Esophagus muscularis mucosa (tissue), 4 donors: ENCODE results near the gene TBCD. TPM values are rescaled to one million over a fixed set of nuclear protein-coding genes. Genes with fewer than 3 reads are reported as not detected.

Experiments
- DNase-seq: peaks from one replicate; pipeline ENCODE4 v3.0.0-alpha.2; 2017; ENCODE audit errors: extremely low spot score
- H3K27ac ChIP-seq, 4 donors: fragments of 200-600 bp; sonication (generic); replicated peaks in 1 of 4; 1 replicate in 3 of 4; 2 replicates in 1 of 4; pipeline ENCODE4 v1.5.1; 2016 to 2019; ENCODE audit warnings: mild to moderate bottlenecking in 1 of 4
- H3K27me3 ChIP-seq, 4 donors: fragments of 200-600 bp; sonication (generic); one replicate each; pipeline versions ENCODE4 v1.5.1 to v1.6.0; 2016 to 2019
- H3K36me3 ChIP-seq, 4 donors: fragments of 200-600 bp; sonication (generic); one replicate each; pipeline ENCODE4 v1.5.1; 2016 to 2019
- H3K4me1 ChIP-seq, 4 donors: fragments of 200-600 bp; sonication (generic); one replicate each; pipeline ENCODE4 v1.5.1; 2016 to 2019
- H3K4me3 ChIP-seq, 4 donors: fragments of 200-600 bp; sonication (generic); 1 replicate in 2 of 4; 2 replicates in 2 of 4; pipeline ENCODE4 v1.5.1; 2016 to 2019; ENCODE audit warnings: mild to moderate bottlenecking in 4 of 4, moderate library complexity in 1 of 4
- H3K9me3 ChIP-seq, 4 donors: fragments of 200-600 bp; sonication (generic); 1 replicate in 3 of 4; 2 replicates in 1 of 4; pipeline ENCODE4 v1.5.1; 2016 to 2019
- CTCF ChIP-seq, 3 experiments: fragments of 200-600 bp in 2 of 3; fragments of 450-650 bp in 1 of 3; sonication (generic) in 2 of 3; IDR thresholded peaks; one replicate each; pipeline ENCODE4 v1.5.1; 2017 to 2019; ENCODE audit warnings: antibody characterized with exemption in 3 of 3, mild to moderate bottlenecking in 2 of 3, moderate library complexity in 1 of 3
- EP300 ChIP-seq: sonication (generic); formaldehyde crosslinking; IDR thresholded peaks from one replicate; pipeline ENCODE4 v1.6.1; 2017; ENCODE audit warnings: antibody characterized with exemption
- POLR2A ChIP-seq: fragments of 450-650 bp; IDR thresholded peaks from one replicate; pipeline ENCODE4 v1.6.1; 2017; ENCODE audit warnings: antibody characterized with exemption, moderate library complexity, mild to moderate bottlenecking, low read depth
- POLR2AphosphoS5 ChIP-seq, 2 donors: sonication (generic); formaldehyde crosslinking; IDR thresholded peaks; one replicate each; pipeline ENCODE4 v1.6.1; 2017; ENCODE audit warnings: antibody characterized with exemption in 2 of 2
- WGBS: methylation state at CpG from one replicate; pipeline ENCODE4 v1.1.5; 2018; 5-methylcytosine and 5-hydroxymethylcytosine counted together
- intact Hi-C: fragments of 100-400 bp; cut with DNase I; formaldehyde crosslinking; loops from one replicate; pipeline ENCODE4 v1.15.1; 2023
- total RNA-seq, 4 donors: library from RNA; depleted of rRNA; stranded (reverse); fragments of >200 nt; gene quantifications; one replicate each; pipeline versions ENCODE4 v1.1.0 to v1.2.1, GENCODE V29; 2016

TBCD gene
- total RNA-seq, 4 donors from 2014 or later = 38.1 to 56.7 (median 53.6) TPM

- Histone ChIP-seq H3K4me1 (peaks cover 5 to 16% (median 13%) of the 10 kb centered on the region in 4 donors), H3K4me3 (no peak overlapping the region), H3K27me3 (no peaks in the 10 kb centered on the region), H3K9me3 (no peaks in the 10 kb centered on the region), H3K36me3 (peaks cover 0 to 14% (median 4%) of the 10 kb centered on the region in 4 donors), H3K27ac (no peak overlapping the region)
- no peak for DNase-seq
- 86% methylated on average over 14 of the region's 16 CpGs for WGBS
- TF ChIP-seq POLR2A (no peak), POLR2AphosphoS5 (IDR thresholded peaks at IDR 0.05) (no peak), EP300 (no peak), CTCF (IDR thresholded peaks at IDR 0.05) (no peak)
- intact Hi-C loops = no loop called here
These were observed 90.2 kb downstream of the TBCD start for GRCh38 chr17:82841921-82842596.

GRCh38 chr17:82843904-82844680 lies 92.2 kb downstream of the TBCD start:
- no peak for DNase-seq
- no peaks in the 10 kb centered on the region for H3K9me3 ChIP-seq
- peaks cover 3 to 10% (median 4%) of the 10 kb centered on the region in 4 donors for H3K4me1 ChIP-seq
- peaks cover 0 to 15% (median 4%) of the 10 kb centered on the region in 4 donors for H3K36me3 ChIP-seq
- no peak for TF ChIP-seq EP300
- TF ChIP-seq CTCF (IDR thresholded peaks at IDR 0.05) = no peak
- TF ChIP-seq POLR2AphosphoS5 (IDR thresholded peaks at IDR 0.05) = no peak
- TF ChIP-seq POLR2A = no peak
- 52% methylated on average over 2 of the region's 7 CpGs for WGBS
- H3K27me3 ChIP-seq = no peaks in the 10 kb centered on the region
- intact Hi-C loops = no loop called here
- no peak overlapping the region for H3K4me3 ChIP-seq
- peak overlapping the region in 2 of 4 donors; percentile 28 to 68 for H3K27ac ChIP-seq

GRCh38 chr17:82844796-82845162 lies 92.9 kb downstream of the TBCD start:
- peak overlapping the region in 3 of 4 donors; percentile 14 to 68 (median 28) for H3K27ac ChIP-seq
- H3K4me3 ChIP-seq = peak overlapping the region; percentile 24 to 43 (median 36)
- WGBS = 91% methylated on average over 11 of the region's 11 CpGs
- H3K36me3 ChIP-seq = peaks cover 0 to 16% (median 7%) of the 10 kb centered on the region in 4 donors
- no peaks in the 10 kb centered on the region for H3K9me3 ChIP-seq
- H3K27me3 ChIP-seq = no peaks in the 10 kb centered on the region
- H3K4me1 ChIP-seq = peaks cover 3 to 15% (median 4%) of the 10 kb centered on the region in 4 donors
- DNase-seq = no peak
- TF ChIP-seq CTCF (IDR thresholded peaks at IDR 0.05) = no peak
- no peak for TF ChIP-seq POLR2AphosphoS5 (IDR thresholded peaks at IDR 0.05)
- TF ChIP-seq POLR2A = no peak
- TF ChIP-seq EP300 = no peak
- intact Hi-C loops = no loop called here

- Histone ChIP-seq H3K27ac (peak overlapping the region; percentile 14 to 68 (median 30)), H3K27me3 (no peaks in the 10 kb centered on the region), H3K36me3 (peaks cover 0 to 16% (median 7%) of the 10 kb centered on the region in 4 donors), H3K4me1 (peaks cover 3 to 15% (median 4%) of the 10 kb centered on the region in 4 donors), H3K4me3 (peak overlapping the region; percentile 24 to 43 (median 36)), H3K9me3 (no peaks in the 10 kb centered on the region)
- no peak for DNase-seq
- WGBS = 75% methylated on average over 24 of the region's 24 CpGs
- TF ChIP-seq POLR2A (no peak), EP300 (no peak), POLR2AphosphoS5 (IDR thresholded peaks at IDR 0.05) (no peak), CTCF (IDR thresholded peaks at IDR 0.05) (no peak)
- intact Hi-C loops = no loop called here
These were observed 93.4 kb downstream of the TBCD start for GRCh38 chr17:82845163-82845807.
